Spinal cord (tissue), 4 donors: ENCODE results near the gene SP5. TPM values are rescaled to one million over a fixed set of nuclear protein-coding genes. Genes with fewer than 3 reads are reported as not detected.

Source experiments
- polyA plus RNA-seq, 2 donors: library from polyadenylated mRNA; unstranded; fragments of 120-200 nt; gene quantifications; one replicate each; pipeline ENCODE4 v1.2.1, GENCODE V29; 2013; ENCODE audit not compliant: insufficient read length in 2 of 2
- small RNA-seq: library from RNA; depleted of rRNA; stranded (forward); fragments of <200 nt; gene quantifications from one replicate; pipeline ENCODE3, GENCODE V24; 2014; ENCODE audit warnings: low replicate concordance
- total RNA-seq, 2 donors: library from RNA; depleted of rRNA in 1 of 2; stranded (reverse); fragments of 120-200 nt in 1 of 2; fragments of >200 nt in 1 of 2; gene quantifications; one replicate each; pipeline versions ENCODE4 v1.2.3 to v1.2.4, GENCODE V29; 2013 to 2014

Gene SP5
- total and polyA plus RNA-seq, 4 donors, result 0.99 to 5.5 (median 3.0) TPM

Small RNA genes lying within 50 kb of the gene (small RNA-seq; reads per million reads assigned to genes)
- gene RF02271, result not detected

Other genes starting within 250 kb of the SP5 start
- 1 to 10 TPM; 1.1 to 3.9 TPM for gene ERICH2, start 55.0 kb downstream of the SP5 start, total RNA-seq
- 1 to 10 TPM; 3.0 to 5.0 TPM for gene ERICH2, start 55.0 kb downstream of the SP5 start, polyA plus RNA-seq
- gene GAD1, start 101.5 kb downstream of the SP5 start, total RNA-seq, result 10 to 100 TPM; 17.2 to 60.9 TPM
- gene GAD1, start 101.5 kb downstream of the SP5 start, polyA plus RNA-seq, result 10 to 100 TPM; 74.8 to 80.7 TPM
- gene GORASP2, start 213.9 kb downstream of the SP5 start, total RNA-seq, result 10 to 100 TPM; 30.6 to 32.5 TPM
- 10 to 100 TPM; 71.2 to 72.6 TPM for gene GORASP2, start 213.9 kb downstream of the SP5 start, polyA plus RNA-seq